Skin of body (tissue), 2 donors: ENCODE results near the gene IQGAP3. TPM values are rescaled to one million over a fixed set of nuclear protein-coding genes. Genes with fewer than 3 reads are reported as not detected.
"Not testable (repeated sequence)": the region's sequence is repeated elsewhere in the genome, so short reads cannot be mapped to it uniquely, and the experiment has no call there.

Experiments
- DNase-seq: peaks from one replicate; lab custom pipeline; 2025; lab: John Stamatoyannopoulos, UW
- total RNA-seq: library from RNA; depleted of rRNA; stranded (reverse); fragments of >200 nt; gene quantifications from one replicate; pipeline ENCODE4 v1.2.3, GENCODE V29; 2014

The IQGAP3 gene
- total RNA-seq, 1 donor from 2014 or later: 8.6 TPM

GRCh38 chr1:156574039-156574633 lies 1.8 kb upstream of the IQGAP3 start:
- no peak for DNase-seq

GRCh38 chr1:156572663-156573018 lies 276 bp upstream of the IQGAP3 start:
- DNase-seq: no peak

GRCh38 chr1:156571261-156571852 lies 1.0 kb downstream of the IQGAP3 start:
- peak; percentile 64 for DNase-seq

GRCh38 chr1:156566436-156566835 lies 5.9 kb downstream of the IQGAP3 start:
- DNase-seq: no peak

GRCh38 chr1:156565519-156565918 lies 6.8 kb downstream of the IQGAP3 start:
- no peak for DNase-seq

- DNase-seq: no peak
Measured at GRCh38 chr1:156560585-156561163, 11.7 kb downstream of the IQGAP3 start.

GRCh38 chr1:156559797-156560385 lies 12.5 kb downstream of the IQGAP3 start:
- no peak for DNase-seq

GRCh38 chr1:156559086-156559796 lies 13.1 kb downstream of the IQGAP3 start:
- DNase-seq: no peak

- no peak for DNase-seq
Measured at GRCh38 chr1:156556354-156556753, 16.0 kb downstream of the IQGAP3 start.

- DNase-seq: no peak
Measured at GRCh38 chr1:156555715-156556114, 16.6 kb downstream of the IQGAP3 start.

GRCh38 chr1:156554971-156555370 lies 17.4 kb downstream of the IQGAP3 start:
- no peak for DNase-seq

GRCh38 chr1:156553860-156554485 lies 18.4 kb downstream of the IQGAP3 start:
- DNase-seq: no peak

GRCh38 chr1:156552937-156553336 lies 19.4 kb downstream of the IQGAP3 start:
- DNase-seq: not testable (repeated sequence)

- no peak for DNase-seq
Measured at GRCh38 chr1:156552518-156552917, 19.8 kb downstream of the IQGAP3 start.

GRCh38 chr1:156551869-156552268 lies 20.5 kb downstream of the IQGAP3 start:
- DNase-seq: no peak

GRCh38 chr1:156551066-156551643 lies 21.2 kb downstream of the IQGAP3 start:
- DNase-seq: no peak

- DNase-seq: no peak
Measured at GRCh38 chr1:156550346-156550745, 22.0 kb downstream of the IQGAP3 start.

- DNase-seq: no peak
Measured at GRCh38 chr1:156549831-156550230, 22.5 kb downstream of the IQGAP3 start.

- DNase-seq: no peak
Measured at GRCh38 chr1:156549390-156549789, 23.0 kb downstream of the IQGAP3 start.

- DNase-seq: no peak
Measured at GRCh38 chr1:156547982-156548381, 24.4 kb downstream of the IQGAP3 start.

GRCh38 chr1:156547434-156547833 lies 24.9 kb downstream of the IQGAP3 start:
- DNase-seq: no peak
